PC-3 (cell line): ENCODE measurements around the gene HRG.

Experiments used
- CTCF ChIP-seq: fragments of 300-600 bp; sonication (generic); conservative IDR thresholded peaks from 2 replicates; pipeline ENCODE4 v1.5.1; 2017; ENCODE audit warnings: antibody characterized with exemption, low read depth, mild to moderate bottlenecking, low read length
- EZH2 ChIP-seq: fragments of 300-600 bp; sonication (generic); IDR thresholded peaks from one replicate; pipeline ENCODE4 v1.6.1; 2017; ENCODE audit warnings: antibody characterized with exemption, mild to moderate bottlenecking, low read length; ENCODE audit not compliant: unreplicated experiment

- TF ChIP-seq CTCF (no peak), EZH2 (no peak)
These were observed 47.4 kb upstream of the HRG start for GRCh38 chr3:186618318-186618938.
